Melanocyte of skin (primary cell): ENCODE measurements around the gene SNX6. TPM values are rescaled to one million over a fixed set of nuclear protein-coding genes. Genes with fewer than 3 reads are reported as not detected.

Experiments used
- small RNA-seq, 2 donors: library from RNA; depleted of rRNA; stranded (forward); fragments of <200 nt; gene quantifications; one replicate each; pipeline ENCODE3, GENCODE V24; 2012
- total RNA-seq, 2 donors: library from RNA; depleted of rRNA; stranded (reverse); fragments of >200 nt; gene quantifications; 2 replicates each; pipeline ENCODE4 v1.2.3, GENCODE V29; 2012

SNX6 gene
- total RNA-seq: 10 to 100 TPM; 90.2 to 99.9 TPM

DNA sequence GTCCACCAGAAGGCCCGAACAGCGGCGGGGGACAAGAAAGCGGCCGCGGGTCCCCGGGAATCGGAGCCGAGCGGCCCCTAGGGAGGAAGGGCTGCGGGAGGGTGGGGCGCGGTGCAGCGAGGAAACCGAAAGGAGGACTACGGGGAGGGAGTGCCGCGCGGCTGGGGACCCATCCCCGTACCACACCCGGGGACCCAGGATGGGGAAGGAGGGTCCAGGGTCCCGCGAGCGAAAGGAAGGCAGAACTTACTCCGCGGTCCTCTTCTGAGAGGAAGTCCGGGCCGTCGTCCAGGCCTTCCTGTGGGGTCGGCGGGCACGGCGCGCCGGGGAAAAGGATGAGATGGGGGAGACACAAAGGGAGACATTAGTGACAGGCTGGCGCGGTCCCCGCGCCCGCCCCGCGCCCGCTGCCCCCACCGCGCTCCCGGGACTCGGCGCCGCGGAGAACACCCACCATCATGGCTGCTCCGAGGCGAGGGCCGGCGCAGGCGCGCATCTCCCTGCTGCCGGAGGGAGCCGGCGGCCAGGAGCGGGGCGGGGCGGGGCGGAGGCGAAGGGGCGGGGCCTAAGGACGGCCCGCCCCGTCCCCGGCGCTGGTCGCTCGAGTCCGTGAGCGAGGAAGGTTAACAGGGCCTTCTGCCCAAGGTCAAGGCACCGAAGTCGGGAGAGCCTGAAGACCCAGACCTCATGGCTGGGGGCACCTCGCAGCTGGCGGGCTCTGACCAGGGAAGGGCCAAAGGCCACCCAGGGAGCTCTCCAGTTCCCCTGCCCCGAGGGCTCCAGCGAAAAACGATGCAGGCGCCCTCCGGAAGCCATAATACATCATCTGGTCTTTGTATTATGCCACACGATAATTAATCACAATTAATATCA lies at the start of gene SNX6:
SNX6 (minus strand) TSS at position 492 of the 873 bp plus-strand sequence; CDS start at position 460, 32 bp downstream.

GRCh38 chr14:34539407-34540180 lies 90.4 kb downstream of the SNX6 start, which contains the start of gene EAPP:
EAPP (minus strand) TSS chr14:34539701; CDS start chr14:34539628, 73 bp downstream.

Small RNAs within 50 kb of the gene (small RNA-seq; reads per million reads assigned to genes)
- gene RNU1-27P (0 reads per million in 2 donors), gene RNU1-28P (0 reads per million in 2 donors), gene RNU6-1261P (0 reads per million in 2 donors)

Other genes with a start within 250 kb of the SNX6 start
- 10 to 100 TPM; 36.5 to 64.3 TPM for gene SPTSSA, start 167.9 kb downstream of the SNX6 start, total RNA-seq
- 10 to 100 TPM; 39.2 to 39.3 TPM for gene EAPP, start 90.4 kb downstream of the SNX6 start, total RNA-seq
- 10 to 100 TPM; 25.8 to 32.0 TPM for gene CFL2, start 84.4 kb upstream of the SNX6 start, total RNA-seq
- gene BAZ1A, start 245.2 kb upstream of the SNX6 start, total RNA-seq: 10 to 100 TPM; 28.6 to 46.6 TPM